GM13976 (cell line): Measurements from ENCODE around the gene TPM3.
A peak's percentile ranks its signal among the peaks of the same experiment; 100 is the strongest.
"Not testable (repeated sequence)": the region's sequence is repeated elsewhere in the genome, so short reads cannot be mapped to it uniquely, and the experiment has no call there.

ENCODE experiments used
- DNase-seq: peaks from one replicate; pipeline ENCODE4 v3.0.0; 2012; ENCODE audit warnings: low spot score
- CTCF ChIP-seq: IDR thresholded peaks from 2 replicates; pipeline ENCODE4 v1.5.1; 2012; ENCODE audit warnings: borderline replicate concordance, mild to moderate bottlenecking; ENCODE audit not compliant: insufficient read depth; ENCODE audit errors: extremely low read depth, missing control alignments, control extremely low read depth
- in situ Hi-C: fragments of 300-500 bp; cut with MboI; formaldehyde crosslinking; loops from one replicate; pipeline ENCODE4 v1.12.0; 2022; ENCODE audit warnings: low sequenced_read_pairs, mixed read lengths, inconsistent platforms; ENCODE audit not compliant: unreplicated experiment

TPM3 gene

GRCh38 chr1:154145986-154146385 lies 45.9 kb downstream of the TPM3 start:
- no peak for TF ChIP-seq CTCF
- no peak for DNase-seq
- in situ Hi-C loops = no loop called here

- DNase-seq = no peak
- TF ChIP-seq CTCF = no peak
- in situ Hi-C loops = no loop called here
Observed at GRCh38 chr1:154142358-154142757, 49.5 kb downstream of the TPM3 start.

- TF ChIP-seq CTCF = no peak
- no peak for DNase-seq
- in situ Hi-C loops = no loop called here
Observed at GRCh38 chr1:154141240-154141639, 50.7 kb downstream of the TPM3 start.

- no peak for TF ChIP-seq CTCF
- no peak for DNase-seq
Observed at GRCh38 chr1:154137888-154138287, 54.0 kb downstream of the TPM3 start.

GRCh38 chr1:154133256-154133655 lies 58.6 kb downstream of the TPM3 start:
- TF ChIP-seq CTCF = no peak
- in situ Hi-C loops = no loop called here
- DNase-seq = no peak

More at GRCh38 chr1:154137888-154138287, 54.0 kb downstream of the TPM3 start:
- in situ Hi-C loops = no loop called here

- in situ Hi-C loops = no loop called here
- DNase-seq = peak; percentile 29
Observed at GRCh38 chr1:154129391-154129970, 62.4 kb downstream of the TPM3 start.

GRCh38 chr1:154123205-154123604 lies 68.7 kb downstream of the TPM3 start:
- in situ Hi-C loops, DNase-seq: not testable (repeated sequence)

More at GRCh38 chr1:154129391-154129970, 62.4 kb downstream of the TPM3 start:
- no peak for TF ChIP-seq CTCF
